Measurements from ENCODE around the gene C17orf107. TPM values are rescaled to one million over a fixed set of nuclear protein-coding genes. Genes with fewer than 3 reads are reported as not detected.

C17orf107 gene
- total and polyA plus RNA-seq, 2 of the 13 experiments (the other 11 are each of a cell fraction or from before 2014, with no cell fraction given), result 0.20 to 0.59 TPM

DNA sequence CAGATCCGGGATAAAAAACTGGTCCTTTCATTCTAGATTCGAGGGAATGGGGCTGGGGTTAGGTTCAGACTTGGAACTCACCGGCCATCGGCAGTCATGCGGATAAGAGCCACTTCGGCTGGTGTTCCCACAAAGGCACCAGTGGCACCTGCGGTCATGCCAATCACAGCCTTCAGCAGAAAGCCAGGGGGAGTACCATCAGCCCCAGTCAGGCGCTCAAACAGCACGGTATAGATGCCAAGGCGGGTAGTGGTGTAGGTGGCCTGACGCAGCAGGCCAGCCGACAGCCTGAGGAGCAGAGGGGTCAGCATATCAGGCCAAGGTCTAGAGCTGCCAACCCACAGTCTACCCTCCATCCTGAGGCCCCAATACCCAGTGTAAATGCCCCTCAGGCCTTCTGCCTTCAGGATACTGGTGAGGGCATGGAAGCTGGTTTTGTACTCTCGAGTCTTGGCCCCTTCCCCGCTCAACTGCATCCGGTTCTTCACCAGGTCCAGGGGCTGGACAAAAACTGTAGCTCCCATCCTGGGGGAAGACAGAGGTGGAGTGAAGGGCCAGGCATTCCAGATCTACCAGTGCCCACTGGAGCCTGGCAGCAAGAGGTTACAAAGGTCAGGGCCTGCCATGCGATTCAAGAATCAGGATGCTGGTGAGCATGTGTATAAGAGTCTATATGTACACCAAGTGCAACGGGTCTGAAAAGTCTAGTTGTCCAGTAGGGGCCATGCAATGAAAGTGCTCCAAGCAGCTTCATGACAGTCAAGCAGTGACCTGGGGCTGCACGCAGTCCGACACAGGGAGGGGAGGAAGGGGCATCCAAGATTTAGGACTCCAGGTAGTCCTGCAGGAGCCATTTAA is 39.6 kb downstream of the C17orf107 start (continued):
- TF ChIP-seq, protein P1, sequence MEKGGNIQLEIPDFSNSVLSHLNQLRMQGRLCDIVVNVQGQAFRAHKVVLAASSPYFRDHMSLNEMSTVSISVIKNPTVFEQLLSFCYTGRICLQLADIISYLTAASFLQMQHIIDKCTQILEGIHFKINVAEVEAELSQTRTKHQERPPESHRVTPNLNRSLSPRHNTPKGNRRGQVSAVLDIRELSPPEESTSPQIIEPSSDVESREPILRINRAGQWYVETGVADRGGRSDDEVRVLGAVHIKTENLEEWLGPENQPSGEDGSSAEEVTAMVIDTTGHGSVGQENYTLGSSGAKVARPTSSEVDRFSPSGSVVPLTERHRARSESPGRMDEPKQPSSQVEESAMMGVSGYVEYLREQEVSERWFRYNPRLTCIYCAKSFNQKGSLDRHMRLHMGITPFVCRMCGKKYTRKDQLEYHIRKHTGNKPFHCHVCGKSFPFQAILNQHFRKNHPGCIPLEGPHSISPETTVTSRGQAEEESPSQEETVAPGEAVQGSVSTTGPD (CRISPR knock-in tag; IDR thresholded peaks at IDR 0.05), result 0 out of 2 replicates have a peak, but pooled peaks have one; percentile 11

DNA sequence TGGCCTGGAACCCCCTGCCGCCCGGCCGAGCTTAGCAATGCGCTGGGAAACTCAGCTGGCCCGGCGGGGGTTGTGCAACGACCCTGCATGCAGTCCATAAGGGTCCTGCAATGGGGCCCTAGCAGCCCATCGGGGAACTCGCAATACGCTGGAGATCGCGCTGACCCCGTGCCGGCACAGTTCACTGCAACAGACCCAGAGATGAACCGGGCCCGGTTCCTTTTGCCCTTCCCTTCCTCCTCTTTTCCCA is 40.1 kb downstream of the C17orf107 start:
- Histone ChIP-seq H3K79me2 (ENCODE audit: insufficient read depth, low read length) (peaks cover 40% of the 10 kb centered on the region), H3K9ac (ENCODE audit: insufficient read depth, low read depth, low read length) (peak overlapping the region; percentile 95), H3K27ac (ENCODE audit: extremely low read length, insufficient read depth, low read length) (peak overlapping the region; percentile 96), H3K4me3 (replicated peaks in 1 of 3; ENCODE audit: insufficient read depth in 1 of 3, low read depth in 2 of 3, low read length in 3 of 3) (peak overlapping the region; percentile 73 to 97 (median 93)), H3K36me3 (replicated peaks in 1 of 2; ENCODE audit: control insufficient read depth in 1 of 2, insufficient read depth in 2 of 2, low read length in 2 of 2) (peaks cover 8 to 27% of the 10 kb centered on the region in 2 experiments), H3K4me2 (ENCODE audit: low read depth, low read length) (peak overlapping the region; percentile 98), H3K27me3 (ENCODE audit: control insufficient read depth in 1 of 2, insufficient read depth in 2 of 2, low read length in 2 of 2) (no peaks in the 10 kb centered on the region; a peak in 1 of 5 replicates), H4K20me1 (ENCODE audit: insufficient read depth, low read length) (0 out of 2 replicates have a peak, but pooled peaks cover 2% of the 10 kb centered on the region), H3K4me1 (ENCODE audit: insufficient read depth, low read length) (peaks cover 28% of the 10 kb centered on the region), H2AFZ (ENCODE audit: low read length) (no peak overlapping the region), H3K9me3 (ENCODE audit: low read length) (no peaks in the 10 kb centered on the region)
- POLR2A ChIA-PET, result interaction anchor here (0.8 to 3.9 kb wide), 27 partner anchors 8 to 403 kb away, joined by 3 to 201 read pairs (median 6); partner anchors contain the start of genes ARRB2, CAMTA2, ENO3 and GLTPD2
- intact Hi-C loops (cut with micrococcal nuclease; ENCODE audit: unreplicated experiment) (no loop called here), in situ Hi-C loops (cut with HindIII; ENCODE audit: extremely low pct_ligation_motif_present, low pct_unique_long_range_greater_than_20kb) (no loop called here)
- FAIRE-seq, result no peak
- no TSS peak for BruUV-seq (replicated peaks)
- DNase-seq (ENCODE audit: low spot score), result no peak
- peak; percentile 13; the same call in 2 of the 3 replicates for ATAC-seq
- CTCF ChIA-PET (ENCODE audit: low intra/inter-chr PET ratio, low total read pairs), result no interaction called here
- 0% methylated on average over 4 of the region's 16 CpGs for WGBS (ENCODE audit: low lambda C conversion rate)
- TF ChIP-seq FOXP1 (IDR thresholded peaks at IDR 0.05) (no peak), FOXP1 (CRISPR knock-in tag; IDR thresholded peaks at IDR 0.05) (no peak), CEBPB (IDR thresholded peaks at IDR 0.05; ENCODE audit: borderline replicate concordance, low read depth, low read length) (peak; percentile 68; the same call in 1 of the 2 replicates), ZNF138 (CRISPR knock-in tag; IDR thresholded peaks at IDR 0.05; ENCODE audit: low read depth) (no peak), ZNF792 (CRISPR knock-in tag; IDR thresholded peaks at IDR 0.05) (no peak), ARNT2 (CRISPR knock-in tag; IDR thresholded peaks at IDR 0.05; ENCODE audit: low read depth) (no peak), TP53 (CRISPR knock-in tag; conservative IDR thresholded peaks at IDR 0.05) (0 out of 2 replicates have a peak, but pooled peaks have one; percentile 75), ZNF264 (CRISPR knock-in tag; IDR thresholded peaks at IDR 0.05) (0 out of 2 replicates have a peak, but pooled peaks have one; percentile 17), RBM39 (IDR thresholded peaks at IDR 0.05; ENCODE audit: low read depth, low read length, poor library complexity, severe bottlenecking) (peak; percentile 24), PCBP1 (IDR thresholded peaks at IDR 0.05; ENCODE audit: borderline replicate concordance, low read depth, low read length) (0 out of 2 replicates have a peak, but pooled peaks have one; percentile 51), CEBPG (CRISPR knock-in tag; IDR thresholded peaks at IDR 0.05) (0 out of 2 replicates have a peak, but pooled peaks have one; percentile 9), ELF4 (CRISPR knock-in tag; IDR thresholded peaks at IDR 0.05; ENCODE audit: borderline replicate concordance) (no peak)
- TF ChIP-seq, protein P1 (CRISPR knock-in tag; IDR thresholded peaks at IDR 0.05), result 0 out of 2 replicates have a peak, but pooled peaks have one; percentile 17
- TF ChIP-seq, protein P2, sequence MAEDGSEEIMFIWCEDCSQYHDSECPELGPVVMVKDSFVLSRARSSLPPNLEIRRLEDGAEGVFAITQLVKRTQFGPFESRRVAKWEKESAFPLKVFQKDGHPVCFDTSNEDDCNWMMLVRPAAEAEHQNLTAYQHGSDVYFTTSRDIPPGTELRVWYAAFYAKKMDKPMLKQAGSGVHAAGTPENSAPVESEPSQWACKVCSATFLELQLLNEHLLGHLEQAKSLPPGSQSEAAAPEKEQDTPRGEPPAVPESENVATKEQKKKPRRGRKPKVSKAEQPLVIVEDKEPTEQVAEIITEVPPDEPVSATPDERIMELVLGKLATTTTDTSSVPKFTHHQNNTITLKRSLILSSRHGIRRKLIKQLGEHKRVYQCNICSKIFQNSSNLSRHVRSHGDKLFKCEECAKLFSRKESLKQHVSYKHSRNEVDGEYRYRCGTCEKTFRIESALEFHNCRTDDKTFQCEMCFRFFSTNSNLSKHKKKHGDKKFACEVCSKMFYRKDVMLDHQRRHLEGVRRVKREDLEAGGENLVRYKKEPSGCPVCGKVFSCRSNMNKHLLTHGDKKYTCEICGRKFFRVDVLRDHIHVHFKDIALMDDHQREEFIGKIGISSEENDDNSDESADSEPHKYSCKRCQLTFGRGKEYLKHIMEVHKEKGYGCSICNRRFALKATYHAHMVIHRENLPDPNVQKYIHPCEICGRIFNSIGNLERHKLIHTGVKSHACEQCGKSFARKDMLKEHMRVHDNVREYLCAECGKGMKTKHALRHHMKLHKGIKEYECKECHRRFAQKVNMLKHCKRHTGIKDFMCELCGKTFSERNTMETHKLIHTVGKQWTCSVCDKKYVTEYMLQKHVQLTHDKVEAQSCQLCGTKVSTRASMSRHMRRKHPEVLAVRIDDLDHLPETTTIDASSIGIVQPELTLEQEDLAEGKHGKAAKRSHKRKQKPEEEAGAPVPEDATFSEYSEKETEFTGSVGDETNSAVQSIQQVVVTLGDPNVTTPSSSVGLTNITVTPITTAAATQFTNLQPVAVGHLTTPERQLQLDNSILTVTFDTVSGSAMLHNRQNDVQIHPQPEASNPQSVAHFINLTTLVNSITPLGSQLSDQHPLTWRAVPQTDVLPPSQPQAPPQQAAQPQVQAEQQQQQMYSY (CRISPR knock-in tag; IDR thresholded peaks at IDR 0.05), result 0 out of 2 replicates have a peak, but pooled peaks have one; percentile 45

Measured in HepG2 (cell line).